H9 (cell line): ENCODE results near the gene SNX22. TPM values are rescaled to one million over a fixed set of nuclear protein-coding genes. Genes with fewer than 3 reads are reported as not detected.

Experiments
- DNase-seq: peaks from one replicate; pipeline ENCODE4 v3.0.0-alpha.2; 2017
- H2AFZ ChIP-seq: one replicate; pipeline ENCODE4 v1.6.1; 2013; ENCODE audit warnings: mild to moderate bottlenecking, low read length, control low read depth, moderate library complexity
- H2AK5ac ChIP-seq: 2 replicates; pipeline ENCODE4 v1.6.1; 2013; ENCODE audit warnings: low read length, control low read depth, mixed read lengths; ENCODE audit not compliant: insufficient read length
- H2BK120ac ChIP-seq: one replicate; pipeline ENCODE4 v1.6.1; 2013; ENCODE audit warnings: low read depth, mild to moderate bottlenecking, low read length, control low read depth, inconsistent platforms; ENCODE audit not compliant: poor library complexity, severe bottlenecking
- H2BK12ac ChIP-seq: 2 replicates; pipeline ENCODE4 v1.6.1; 2013; ENCODE audit warnings: low read length, control low read depth, mixed read lengths, low read depth; ENCODE audit not compliant: insufficient read length
- H2BK15ac ChIP-seq: 2 replicates; pipeline ENCODE4 v1.6.1; 2013; ENCODE audit warnings: low read depth, low read length, control low read depth
- H2BK20ac ChIP-seq: one replicate; pipeline ENCODE4 v1.6.1; 2013; ENCODE audit warnings: low read depth, mild to moderate bottlenecking, low read length, control low read depth, inconsistent platforms; ENCODE audit not compliant: poor library complexity, severe bottlenecking
- H2BK5ac ChIP-seq: 2 replicates; pipeline ENCODE4 v1.6.1; 2013; ENCODE audit warnings: low read length, control low read depth, mixed read lengths; ENCODE audit not compliant: insufficient read length
- H3K14ac ChIP-seq: 2 replicates; pipeline ENCODE4 v1.6.1; 2013; ENCODE audit warnings: low read length, control low read depth; ENCODE audit not compliant: insufficient read depth
- H3K18ac ChIP-seq: 2 replicates; pipeline ENCODE4 v1.6.1; 2013; ENCODE audit warnings: low read depth, mild to moderate bottlenecking, mixed read lengths, low read length, control low read depth; ENCODE audit not compliant: insufficient read length
- H3K23ac ChIP-seq: 2 replicates; pipeline ENCODE4 v1.6.1; 2013; ENCODE audit warnings: low read length, control low read depth, mixed read lengths, low read depth; ENCODE audit not compliant: insufficient read length
- H3K23me2 ChIP-seq: 2 replicates; pipeline ENCODE4 v1.6.1; 2013; ENCODE audit warnings: low read depth, mild to moderate bottlenecking, mixed read lengths, low read length, control low read depth; ENCODE audit not compliant: insufficient read length, poor library complexity, severe bottlenecking
- H3K27ac ChIP-seq: 2 replicates; pipeline ENCODE4 v1.5.1; 2013; ENCODE audit warnings: low read length, control low read depth, mixed read lengths, low read depth; ENCODE audit not compliant: insufficient read length
- H3K27me3 ChIP-seq: 2 replicates; pipeline ENCODE4 v1.6.1; 2013; ENCODE audit warnings: low read length, control low read depth, inconsistent platforms; ENCODE audit not compliant: insufficient read depth
- H3K4ac ChIP-seq: 2 replicates; pipeline ENCODE4 v1.6.1; 2013; ENCODE audit warnings: low read depth, mild to moderate bottlenecking, control low read depth, inconsistent platforms, low read length, moderate library complexity
- H3K4me1 ChIP-seq: 2 replicates; pipeline ENCODE4 v1.6.1; 2013; ENCODE audit warnings: low read length, control low read depth, inconsistent platforms; ENCODE audit not compliant: insufficient read depth
- H3K4me2 ChIP-seq: 2 replicates; pipeline ENCODE4 v1.6.1; 2013; ENCODE audit warnings: low read length, control low read depth, mixed read lengths; ENCODE audit not compliant: insufficient read length, insufficient read depth
- H3K56ac ChIP-seq: 2 replicates; pipeline ENCODE4 v1.6.1; 2013; ENCODE audit warnings: low read depth, mild to moderate bottlenecking, mixed read lengths, low read length, control low read depth; ENCODE audit not compliant: insufficient read length
- H3K79me1 ChIP-seq: 2 replicates; pipeline ENCODE4 v1.6.1; 2013; ENCODE audit warnings: low read depth, mild to moderate bottlenecking, moderate library complexity, low read length, control low read depth, inconsistent platforms; ENCODE audit not compliant: insufficient read depth, poor library complexity, severe bottlenecking
- H3K79me2 ChIP-seq: 2 replicates; pipeline ENCODE4 v1.6.1; 2013; ENCODE audit warnings: low read length, control low read depth, inconsistent platforms; ENCODE audit not compliant: insufficient read depth
- H3K9ac ChIP-seq: 2 replicates; pipeline ENCODE4 v1.6.1; 2013; ENCODE audit warnings: low read length, control low read depth, mixed read lengths; ENCODE audit not compliant: insufficient read length; ENCODE audit errors: extremely low read depth
- H3K9me3 ChIP-seq: one replicate; pipeline ENCODE4 v1.6.1; 2013; ENCODE audit warnings: low read depth, low read length, inconsistent platforms; ENCODE audit not compliant: control insufficient read depth
- H3T11ph ChIP-seq: one replicate; pipeline ENCODE4 v1.6.1; 2013; ENCODE audit warnings: mild to moderate bottlenecking, low read length, control low read depth, inconsistent platforms
- H4K20me1 ChIP-seq: one replicate; pipeline ENCODE4 v1.6.1; 2013; ENCODE audit not compliant: control insufficient read depth, insufficient read length, insufficient read depth
- H4K5ac ChIP-seq: 2 replicates; pipeline ENCODE4 v1.6.1; 2013; ENCODE audit warnings: low read depth, mild to moderate bottlenecking, mixed read lengths, low read length, control low read depth; ENCODE audit not compliant: insufficient read length
- H4K8ac ChIP-seq: replicated peaks from 2 replicates; pipeline ENCODE4 v1.6.1; 2013; ENCODE audit warnings: low read length, control low read depth, mixed read lengths, low read depth; ENCODE audit not compliant: insufficient read length
- H4K91ac ChIP-seq: 2 replicates; pipeline ENCODE4 v1.6.1; 2013; ENCODE audit warnings: low read depth, mild to moderate bottlenecking, moderate library complexity, mixed read lengths, low read length, control low read depth; ENCODE audit not compliant: insufficient read length
- H3K27ac Mint-ChIP-seq, 3 experiments: 2 replicates in 2 of 3; 3 replicates in 1 of 3; pipeline ENCODE4 v1.8.0; 2020 to 2021; ENCODE audit warnings: mixed read lengths in 3 of 3, mild to moderate bottlenecking in 1 of 3, moderate library complexity in 1 of 3
- H3K27me3 Mint-ChIP-seq: 2 replicates; pipeline ENCODE4 v1.8.0; 2021; ENCODE audit warnings: low read depth, mild to moderate bottlenecking, moderate library complexity, mixed read lengths
- H3K36me3 Mint-ChIP-seq, 3 experiments: 2 replicates in 2 of 3; 3 replicates in 1 of 3; pipeline ENCODE4 v1.8.0; 2020 to 2021; ENCODE audit warnings: low read depth in 3 of 3, mixed read lengths in 3 of 3; ENCODE audit not compliant: insufficient read depth in 1 of 3
- H3K4me1 Mint-ChIP-seq, 2 experiments: 2 replicates each; pipeline ENCODE4 v1.8.0; 2020; ENCODE audit warnings: mixed read lengths in 2 of 2
- H3K4me3 Mint-ChIP-seq, 2 experiments: 2 replicates in 1 of 2; 3 replicates in 1 of 2; pipeline ENCODE4 v1.8.0; 2020 to 2021; ENCODE audit warnings: mild to moderate bottlenecking in 2 of 2, mixed read lengths in 2 of 2, moderate library complexity in 1 of 2
- H3K9me3 Mint-ChIP-seq, 2 experiments: 2 replicates in 1 of 2; 3 replicates in 1 of 2; pipeline ENCODE4 v1.8.0; 2020; ENCODE audit warnings: mild to moderate bottlenecking in 2 of 2, mixed read lengths in 2 of 2, moderate library complexity in 1 of 2
- CTCF ChIP-seq: fragments of 200-600 bp; sonication (generic); conservative IDR thresholded peaks from 3 replicates; pipeline ENCODE4 v1.8.0; 2021; ENCODE audit warnings: antibody characterized with exemption, mild to moderate bottlenecking
- WGBS: extraction: QIAGEN DNeasy Blood & Tissue Kit; methylation state at CpG from one replicate; pipeline ENCODE4 v1.1.7; 2013; ENCODE audit warnings: missing lambda C conversion rate, low lambda C conversion rate, mixed read lengths; ENCODE audit not compliant: insufficient read length; ENCODE audit errors: extremely low coverage; 5-methylcytosine and 5-hydroxymethylcytosine counted together
- total RNA-seq: library from RNA; stranded (reverse); gene quantifications from 2 replicates; pipeline ENCODE4 v1.2.1, GENCODE V29; 2021

Gene SNX22
- total RNA-seq, 1 experiment from 2014 or later: 4.8 TPM

GRCh38 chr15:64187396-64188191, 36.1 kb downstream of the SNX22 start:
- no peak for TF ChIP-seq CTCF
- Mint-ChIP-seq H3K4me3 (no peak overlapping the region), H3K27me3 (no peaks in the 10 kb centered on the region), H3K9me3 (no peaks in the 10 kb centered on the region), H3K36me3 (peaks cover 0 to 12% (median 8%) of the 10 kb centered on the region in 3 experiments; a peak in 4 of 7 replicates), H3K4me1 (peaks cover 0 to 7% of the 10 kb centered on the region in 2 experiments; a peak in 1 of 4 replicates), H3K27ac (no peak overlapping the region)
- H3K14ac ChIP-seq: no peak overlapping the region
- H3K4me1 ChIP-seq: no peaks in the 10 kb centered on the region
- no peak overlapping the region for H3K27ac ChIP-seq
- H2BK12ac ChIP-seq: no peak overlapping the region
- no peak overlapping the region for H3K4ac ChIP-seq
- H3K23me2 ChIP-seq: no peaks in the 10 kb centered on the region
- H2BK20ac ChIP-seq: no peak overlapping the region
- H4K91ac ChIP-seq: no peak overlapping the region
- H3K27me3 ChIP-seq: no peaks in the 10 kb centered on the region
- no peak overlapping the region for H2BK15ac ChIP-seq
- H3K18ac ChIP-seq: no peak overlapping the region
- no peak overlapping the region for H3K23ac ChIP-seq
- no peak overlapping the region for H3K9ac ChIP-seq
- no CpG with 5 or more reads among the region's 2 CpGs for WGBS
- no peaks in the 10 kb centered on the region for H3K9me3 ChIP-seq
- no peak overlapping the region for H3K4me2 ChIP-seq
- H3K56ac ChIP-seq: no peak overlapping the region
- no peak overlapping the region for H2BK120ac ChIP-seq
- no peak overlapping the region for H2BK5ac ChIP-seq
- no peak overlapping the region for H4K8ac ChIP-seq
- no peak overlapping the region for H4K5ac ChIP-seq
- no peak overlapping the region for H2AK5ac ChIP-seq
- H3K79me1 ChIP-seq: no peaks in the 10 kb centered on the region
- no peaks in the 10 kb centered on the region for H4K20me1 ChIP-seq
- H3K79me2 ChIP-seq: no peaks in the 10 kb centered on the region
- no peak for DNase-seq
- H2AFZ ChIP-seq: no peak overlapping the region
- H3T11ph ChIP-seq: no peak overlapping the region
